Measurements from ENCODE around the gene MSH3.

DNA sequence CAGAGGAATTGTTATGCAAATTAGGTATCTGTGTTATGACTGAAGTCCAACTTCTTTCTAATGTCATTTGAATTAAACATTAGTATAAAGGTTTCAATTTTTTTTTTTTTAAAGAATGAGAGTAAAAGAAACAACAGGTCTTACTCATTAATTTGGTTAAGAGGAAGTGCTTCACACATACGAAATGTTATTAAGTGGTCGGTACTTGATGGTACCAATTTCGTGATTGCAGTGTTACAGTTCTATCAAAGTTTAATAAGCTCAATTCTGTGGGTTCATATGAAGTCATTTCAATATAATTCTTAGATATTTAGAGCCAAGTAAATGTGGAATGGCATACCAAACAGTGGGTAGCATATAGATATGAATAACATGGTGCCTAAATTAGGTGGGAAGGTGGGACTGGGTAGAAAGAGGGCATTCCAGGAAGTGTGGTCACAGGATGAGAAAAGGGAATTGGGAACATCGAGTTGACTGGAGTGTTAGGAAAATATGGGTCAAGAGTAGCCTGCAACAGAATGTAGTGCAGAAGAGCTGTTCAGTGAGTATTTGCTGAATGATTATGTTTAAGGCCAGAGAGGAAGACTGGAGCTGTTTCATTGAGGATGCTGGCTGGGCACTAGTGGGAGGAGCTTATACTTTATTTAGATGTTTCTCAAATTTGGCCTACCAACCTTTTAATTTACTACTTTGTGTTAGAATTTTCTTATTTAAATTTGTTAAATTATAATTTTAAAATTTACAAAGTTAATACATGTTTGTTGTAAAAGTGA is 34.4 kb downstream of the MSH3 start:
- TF ChIP-seq, protein P1, sequence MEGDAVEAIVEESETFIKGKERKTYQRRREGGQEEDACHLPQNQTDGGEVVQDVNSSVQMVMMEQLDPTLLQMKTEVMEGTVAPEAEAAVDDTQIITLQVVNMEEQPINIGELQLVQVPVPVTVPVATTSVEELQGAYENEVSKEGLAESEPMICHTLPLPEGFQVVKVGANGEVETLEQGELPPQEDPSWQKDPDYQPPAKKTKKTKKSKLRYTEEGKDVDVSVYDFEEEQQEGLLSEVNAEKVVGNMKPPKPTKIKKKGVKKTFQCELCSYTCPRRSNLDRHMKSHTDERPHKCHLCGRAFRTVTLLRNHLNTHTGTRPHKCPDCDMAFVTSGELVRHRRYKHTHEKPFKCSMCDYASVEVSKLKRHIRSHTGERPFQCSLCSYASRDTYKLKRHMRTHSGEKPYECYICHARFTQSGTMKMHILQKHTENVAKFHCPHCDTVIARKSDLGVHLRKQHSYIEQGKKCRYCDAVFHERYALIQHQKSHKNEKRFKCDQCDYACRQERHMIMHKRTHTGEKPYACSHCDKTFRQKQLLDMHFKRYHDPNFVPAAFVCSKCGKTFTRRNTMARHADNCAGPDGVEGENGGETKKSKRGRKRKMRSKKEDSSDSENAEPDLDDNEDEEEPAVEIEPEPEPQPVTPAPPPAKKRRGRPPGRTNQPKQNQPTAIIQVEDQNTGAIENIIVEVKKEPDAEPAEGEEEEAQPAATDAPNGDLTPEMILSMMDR (IDR thresholded peaks at IDR 0.05) = no peak
- no peak for TF ChIP-seq POLR2AphosphoS5 (IDR thresholded peaks at IDR 0.05)

Measured in suprapubic skin (tissue), 3 donors.